Thyroid gland (tissue), 4 donors: Measurements from ENCODE around the gene SCN3B. TPM values are rescaled to one million over a fixed set of nuclear protein-coding genes. Genes with fewer than 3 reads are reported as not detected.
A peak's percentile ranks its signal among the peaks of the same experiment; 100 is the strongest.

Experiments
- DNase-seq, 2 donors: peaks; one replicate each; pipeline ENCODE4 v3.0.0-alpha.2; 2019
- H3K27ac ChIP-seq, 3 donors: fragments of 200-600 bp; sonication (generic); 1 replicate in 2 of 3; 2 replicates in 1 of 3; pipeline ENCODE4 v1.5.1; 2016 to 2019; ENCODE audit warnings: mild to moderate bottlenecking in 1 of 3, moderate library complexity in 1 of 3
- H3K27me3 ChIP-seq: fragments of 200-600 bp; sonication (generic); one replicate; pipeline ENCODE4 v1.5.1; 2019
- H3K36me3 ChIP-seq, 2 donors: fragments of 200-600 bp; sonication (generic); one replicate each; pipeline ENCODE4 v1.5.1; 2016 to 2019
- H3K4me1 ChIP-seq, 2 donors: fragments of 200-600 bp; sonication (generic); one replicate each; pipeline ENCODE4 v1.5.1; 2017 to 2019
- H3K4me3 ChIP-seq, 3 donors: fragments of 200-600 bp; sonication (generic); replicated peaks in 1 of 3; 1 replicate in 2 of 3; 2 replicates in 1 of 3; pipeline ENCODE4 v1.5.1; 2016; ENCODE audit warnings: mild to moderate bottlenecking in 1 of 3
- H3K9me3 ChIP-seq: fragments of 200-600 bp; sonication (generic); one replicate; pipeline ENCODE4 v1.5.1; 2017
- POLR2A ChIP-seq, 2 donors: fragments of 450-650 bp; IDR thresholded peaks; one replicate each; pipeline ENCODE4 v1.6.1; 2017; ENCODE audit warnings: antibody characterized with exemption in 2 of 2, mild to moderate bottlenecking in 2 of 2, moderate library complexity in 1 of 2
- WGBS, 2 donors: methylation state at CpG; one replicate each; pipeline ENCODE4 v1.1.5; 2017; 5-methylcytosine and 5-hydroxymethylcytosine counted together
- intact Hi-C: fragments of 100-400 bp; cut with DNase I; formaldehyde crosslinking; loops from one replicate; pipeline ENCODE4 v1.15.1; 2023
- total RNA-seq, 4 donors: library from RNA; depleted of rRNA; stranded (reverse); fragments of >200 nt; gene quantifications; one replicate each; pipeline ENCODE4 v1.2.3, GENCODE V29; 2016
- TF ChIP-seq, protein P1 (sequence below), 6 experiments: fragments of 200-600 bp in 3 of 6; fragments of 450-650 bp in 3 of 6; sonication (generic) in 3 of 6; IDR thresholded peaks; one replicate each; pipeline ENCODE4 v1.5.1; 2016 to 2019; ENCODE audit warnings: antibody characterized with exemption in 6 of 6, mild to moderate bottlenecking in 2 of 6, inconsistent platforms in 1 of 6, moderate library complexity in 1 of 6

Gene SCN3B
- total RNA-seq, 4 donors from 2014 or later, result 6.6 to 15.3 (median 9.6) TPM

DNA sequence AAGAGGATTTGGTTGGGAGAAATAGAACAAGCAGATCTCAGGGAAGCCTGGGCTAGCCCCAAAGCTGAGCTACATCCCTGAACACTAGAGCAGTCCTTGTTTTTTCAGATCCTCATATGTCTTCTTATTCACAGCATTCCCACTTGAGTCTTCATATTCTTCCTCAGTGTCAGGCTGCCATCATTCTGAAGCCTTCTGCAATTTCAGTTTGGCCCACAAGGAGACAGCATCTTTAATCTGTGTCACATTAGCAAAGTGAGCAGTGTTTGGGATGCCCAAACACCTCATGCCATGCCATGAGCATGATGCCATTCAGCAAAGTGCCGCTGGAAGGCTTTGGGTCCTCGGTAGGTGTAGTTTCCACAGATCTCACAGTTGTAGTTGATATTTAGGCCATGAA is 56.6 kb downstream of the SCN3B start:
- DNase-seq, result no peak
- H3K9me3 ChIP-seq, result no peaks in the 10 kb centered on the region
- no peak overlapping the region for H3K4me3 ChIP-seq
- H3K4me1 ChIP-seq, result no peaks in the 10 kb centered on the region
- H3K27ac ChIP-seq, result no peak overlapping the region
- no peaks in the 10 kb centered on the region for H3K27me3 ChIP-seq
- TF ChIP-seq, protein P1, sequence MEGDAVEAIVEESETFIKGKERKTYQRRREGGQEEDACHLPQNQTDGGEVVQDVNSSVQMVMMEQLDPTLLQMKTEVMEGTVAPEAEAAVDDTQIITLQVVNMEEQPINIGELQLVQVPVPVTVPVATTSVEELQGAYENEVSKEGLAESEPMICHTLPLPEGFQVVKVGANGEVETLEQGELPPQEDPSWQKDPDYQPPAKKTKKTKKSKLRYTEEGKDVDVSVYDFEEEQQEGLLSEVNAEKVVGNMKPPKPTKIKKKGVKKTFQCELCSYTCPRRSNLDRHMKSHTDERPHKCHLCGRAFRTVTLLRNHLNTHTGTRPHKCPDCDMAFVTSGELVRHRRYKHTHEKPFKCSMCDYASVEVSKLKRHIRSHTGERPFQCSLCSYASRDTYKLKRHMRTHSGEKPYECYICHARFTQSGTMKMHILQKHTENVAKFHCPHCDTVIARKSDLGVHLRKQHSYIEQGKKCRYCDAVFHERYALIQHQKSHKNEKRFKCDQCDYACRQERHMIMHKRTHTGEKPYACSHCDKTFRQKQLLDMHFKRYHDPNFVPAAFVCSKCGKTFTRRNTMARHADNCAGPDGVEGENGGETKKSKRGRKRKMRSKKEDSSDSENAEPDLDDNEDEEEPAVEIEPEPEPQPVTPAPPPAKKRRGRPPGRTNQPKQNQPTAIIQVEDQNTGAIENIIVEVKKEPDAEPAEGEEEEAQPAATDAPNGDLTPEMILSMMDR (IDR thresholded peaks at IDR 0.05), result no peak
- TF ChIP-seq POLR2A (IDR thresholded peaks at IDR 0.05), result no peak
- H3K36me3 ChIP-seq, result peaks cover 0 to 13% of the 10 kb centered on the region in 2 donors
- WGBS, 2 donors, result 96 to 100% methylated on average over 2 of the region's 2 CpGs
- intact Hi-C loops, result no loop called here

DNA sequence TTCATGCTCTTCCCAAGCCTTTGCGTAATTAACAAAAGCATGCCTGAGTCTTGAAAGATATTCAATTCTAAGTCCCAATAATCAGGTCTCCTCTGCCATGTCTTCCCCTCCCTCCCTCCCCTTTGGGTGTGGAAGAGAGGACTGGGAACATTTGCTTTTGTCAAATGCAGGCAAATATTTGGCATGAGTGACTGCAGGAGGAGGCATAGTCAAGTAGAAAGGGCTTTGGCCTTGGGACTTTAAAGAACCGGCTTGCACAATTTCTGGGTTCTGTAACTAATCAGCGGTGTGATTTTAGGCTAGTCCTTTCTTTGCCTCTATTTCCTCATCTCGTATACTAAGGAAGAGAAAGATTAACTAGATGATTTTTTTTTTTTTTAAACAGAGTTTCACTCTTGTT is 59.5 kb downstream of the SCN3B start:
- WGBS, 2 donors, result 97% methylated on average over 4 of the region's 4 CpGs
- H3K4me3 ChIP-seq, result no peak overlapping the region
- no peak for TF ChIP-seq POLR2A (IDR thresholded peaks at IDR 0.05)
- TF ChIP-seq, protein P1 (IDR thresholded peaks at IDR 0.05), result no peak
- DNase-seq, result no peak
- peaks cover 0 to 3% of the 10 kb centered on the region in 2 donors for H3K4me1 ChIP-seq
- H3K27me3 ChIP-seq, result no peaks in the 10 kb centered on the region
- H3K27ac ChIP-seq, result no peak overlapping the region
- intact Hi-C loops, result no loop called here
- no peaks in the 10 kb centered on the region for H3K9me3 ChIP-seq
- no peaks in the 10 kb centered on the region for H3K36me3 ChIP-seq

DNA sequence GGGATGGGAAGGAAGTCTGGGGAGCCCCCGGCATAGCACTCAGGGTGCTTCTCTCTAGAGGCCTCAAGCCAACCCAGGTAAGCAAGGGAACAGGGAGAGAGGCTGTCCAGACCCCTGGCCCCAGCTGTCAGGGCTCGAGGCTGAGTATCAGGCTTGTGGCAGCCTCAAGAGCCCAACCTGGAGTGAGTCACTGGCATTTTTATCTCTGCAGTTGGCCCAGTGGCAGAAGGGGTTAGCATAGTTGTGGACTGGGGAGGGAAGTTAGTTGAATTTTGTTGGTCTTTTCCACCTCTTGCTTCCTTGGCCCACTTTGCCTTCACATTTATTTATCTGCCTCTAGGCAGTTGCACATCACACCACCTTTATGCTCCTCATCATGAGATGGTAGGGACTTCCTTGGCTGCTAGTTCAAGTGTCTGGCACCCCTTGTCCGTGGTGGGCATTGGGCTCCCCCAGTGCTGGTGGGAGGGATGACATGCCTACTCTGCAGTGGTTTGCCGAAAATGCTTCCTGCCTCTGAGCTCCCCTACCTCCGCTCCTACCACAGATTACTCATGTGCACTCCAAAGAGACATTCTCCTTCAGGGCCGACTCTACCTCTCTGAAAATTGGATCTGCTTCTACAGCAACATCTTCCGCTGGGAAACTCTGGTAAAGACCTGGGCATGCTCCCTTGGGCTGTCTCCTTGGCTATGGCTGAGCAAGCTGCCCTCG is 60.1 kb downstream of the SCN3B start:
- DNase-seq, result no peak
- H3K9me3 ChIP-seq, result no peaks in the 10 kb centered on the region
- H3K4me1 ChIP-seq, result peaks cover 0 to 3% of the 10 kb centered on the region in 2 donors
- WGBS, 2 donors, result 92 to 95% methylated on average over 8 of the region's 8 CpGs
- intact Hi-C loops, result no loop called here
- TF ChIP-seq, protein P1 (IDR thresholded peaks at IDR 0.05), result no peak
- TF ChIP-seq POLR2A (IDR thresholded peaks at IDR 0.05), result no peak
- no peaks in the 10 kb centered on the region for H3K36me3 ChIP-seq
- no peaks in the 10 kb centered on the region for H3K27me3 ChIP-seq
- H3K4me3 ChIP-seq, result no peak overlapping the region
- no peak overlapping the region for H3K27ac ChIP-seq

DNA sequence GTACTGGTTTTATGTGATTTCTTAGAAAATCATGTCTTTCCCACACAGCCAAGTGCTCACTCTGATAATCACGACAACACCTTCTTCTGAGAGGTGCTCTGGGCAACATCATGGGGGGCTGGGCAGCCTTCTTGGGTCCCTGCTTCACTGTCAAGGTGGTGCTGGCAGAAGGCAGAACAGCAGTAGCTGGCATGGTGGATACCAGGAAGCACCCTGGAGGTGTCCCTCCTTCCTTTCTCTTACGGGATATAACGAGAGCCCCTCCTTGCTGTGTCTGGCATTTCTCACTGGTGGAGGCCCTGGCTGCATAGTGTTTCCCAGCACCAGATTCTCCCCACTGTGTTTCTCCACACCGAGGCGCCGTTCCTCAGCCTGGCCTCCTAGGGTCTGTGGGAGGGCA is 60.9 kb downstream of the SCN3B start:
- no peak overlapping the region for H3K27ac ChIP-seq
- intact Hi-C loops, result no loop called here
- WGBS, 2 donors, result 77 to 90% methylated on average over 5 to 6 of the region's 6 CpGs
- H3K4me3 ChIP-seq, result no peak overlapping the region
- TF ChIP-seq, protein P1 (IDR thresholded peaks at IDR 0.05), result no peak
- TF ChIP-seq POLR2A (IDR thresholded peaks at IDR 0.05), result no peak
- no peak for DNase-seq
- H3K27me3 ChIP-seq, result no peaks in the 10 kb centered on the region
- H3K9me3 ChIP-seq, result no peaks in the 10 kb centered on the region
- H3K4me1 ChIP-seq, result peaks cover 0 to 3% of the 10 kb centered on the region in 2 donors
- H3K36me3 ChIP-seq, result no peaks in the 10 kb centered on the region

DNA sequence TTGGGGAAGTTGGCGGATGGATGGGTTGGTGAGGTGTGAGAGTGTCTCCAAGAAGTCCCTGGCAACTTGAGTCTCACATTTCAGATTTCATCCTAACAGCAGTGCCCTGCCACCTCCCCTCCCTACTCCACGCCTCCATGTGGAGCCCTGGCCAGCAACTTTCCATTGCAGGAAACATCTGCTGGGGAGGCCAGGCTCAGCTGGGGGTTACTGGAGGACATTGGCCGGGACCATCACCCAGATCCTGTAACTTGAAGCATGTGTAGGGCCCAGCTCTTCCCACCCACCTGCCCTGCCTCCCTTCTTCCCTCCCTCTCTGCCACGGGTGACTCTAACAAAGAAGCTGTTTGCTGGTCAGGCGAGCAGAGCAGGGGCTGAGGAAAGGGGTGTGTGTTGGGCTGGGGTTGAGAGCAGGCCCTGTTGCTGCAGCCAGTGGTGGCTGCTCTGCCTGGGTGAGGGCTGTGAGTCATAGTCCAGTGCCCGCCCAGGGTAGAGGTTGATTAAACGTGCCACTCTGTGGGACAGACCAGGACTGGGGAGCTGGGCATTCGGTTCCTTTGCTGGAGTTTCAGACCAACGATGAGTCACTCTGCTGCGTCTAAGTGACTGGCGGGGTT is 64.0 kb downstream of the SCN3B start:
- WGBS, 2 donors, result 64 to 83% methylated on average over 4 to 5 of the region's 11 CpGs
- TF ChIP-seq, protein P1 (IDR thresholded peaks at IDR 0.05), result no peak
- no peak for TF ChIP-seq POLR2A (IDR thresholded peaks at IDR 0.05)

More for the DNA sequence above, 64.0 kb downstream of the SCN3B start:
- peak in 1 of 2 donors; percentile 23 for DNase-seq
- intact Hi-C loops, result no loop called here
- H3K4me3 ChIP-seq, result no peak overlapping the region
- no peaks in the 10 kb centered on the region for H3K27me3 ChIP-seq
- no peaks in the 10 kb centered on the region for H3K36me3 ChIP-seq
- peaks cover 0 to 3% of the 10 kb centered on the region in 2 donors for H3K4me1 ChIP-seq
- H3K9me3 ChIP-seq, result no peaks in the 10 kb centered on the region
- no peak overlapping the region for H3K27ac ChIP-seq
